CD4-positive, alpha-beta T cell treated with Interleukin-2 at 100 ng/mL for 4 hours (primary cell): Measurements from ENCODE around the gene CCL7.

Experiments
- DNase-seq: peaks from one replicate; pipeline ENCODE4 v3.0.0-alpha.2; 2020; ENCODE audit warnings: low spot score

The CCL7 gene

GRCh38 chr17:34287875-34288274 is 17.9 kb downstream of the CCL7 start:
- no peak for DNase-seq

- DNase-seq, result no peak
Measured at GRCh38 chr17:34290586-34290985, 20.6 kb downstream of the CCL7 start.

GRCh38 chr17:34291721-34292348 is 21.8 kb downstream of the CCL7 start:
- no peak for DNase-seq

GRCh38 chr17:34299027-34299426 is 29.0 kb downstream of the CCL7 start:
- no peak for DNase-seq

- no peak for DNase-seq
Measured at GRCh38 chr17:34299956-34300577, 30.0 kb downstream of the CCL7 start.

GRCh38 chr17:34300652-34301370 is 30.8 kb downstream of the CCL7 start:
- no peak for DNase-seq

GRCh38 chr17:34301986-34302385 is 32.0 kb downstream of the CCL7 start:
- DNase-seq, result no peak

GRCh38 chr17:34302636-34303035 is 32.6 kb downstream of the CCL7 start:
- no peak for DNase-seq

GRCh38 chr17:34303606-34304005 is 33.6 kb downstream of the CCL7 start:
- no peak for DNase-seq

GRCh38 chr17:34305061-34305460 is 35.0 kb downstream of the CCL7 start:
- no peak for DNase-seq

- no peak for DNase-seq
Measured at GRCh38 chr17:34305606-34306005, 35.6 kb downstream of the CCL7 start.

- DNase-seq, result no peak
Measured at GRCh38 chr17:34306466-34306865, 36.4 kb downstream of the CCL7 start.

GRCh38 chr17:34307110-34307509 is 37.1 kb downstream of the CCL7 start:
- DNase-seq, result no peak

GRCh38 chr17:34308371-34308770 is 38.4 kb downstream of the CCL7 start:
- DNase-seq, result no peak

GRCh38 chr17:34311291-34311690 is 41.3 kb downstream of the CCL7 start:
- DNase-seq, result no peak

GRCh38 chr17:34312080-34312479 is 42.1 kb downstream of the CCL7 start:
- no peak for DNase-seq

- no peak for DNase-seq
Measured at GRCh38 chr17:34313164-34313563, 43.1 kb downstream of the CCL7 start.

- no peak for DNase-seq
Measured at GRCh38 chr17:34314279-34314678, 44.3 kb downstream of the CCL7 start.

- no peak for DNase-seq
Measured at GRCh38 chr17:34318474-34318873, 48.5 kb downstream of the CCL7 start.

GRCh38 chr17:34319039-34319483 is 49.0 kb downstream of the CCL7 start, which contains the start of gene CCL8:
CCL8 (plus strand) TSS chr17:34319435; CDS start chr17:34319502, 67 bp downstream.
- no peak for DNase-seq
